ENCODE data around the gene BCL7C.
"Not testable (repeated sequence)": the region's sequence is repeated elsewhere in the genome, so short reads cannot be mapped to it uniquely, and the experiment has no call there.

Gene BCL7C

GRCh38 chr16:30893744-30894539, at the start of gene BCL7C:
TSS of gene BCL7C (minus strand) at chr16:30894077. CDS start at chr16:30893944, 133 bp downstream.
- peak; percentile 74 for DNase-seq (ENCODE audit: low read depth)

GRCh38 chr16:30942426-30942806, 48.5 kb upstream of the BCL7C start:
- DNase-seq (ENCODE audit: low read depth): no peak

GRCh38 chr16:30941600-30942425, 47.9 kb upstream of the BCL7C start:
- peak; percentile 26 for DNase-seq (ENCODE audit: low read depth)

- DNase-seq (ENCODE audit: low read depth): not testable (repeated sequence)
Measured at GRCh38 chr16:30939571-30939970, 45.7 kb upstream of the BCL7C start.

GRCh38 chr16:30937692-30938091, 43.8 kb upstream of the BCL7C start:
- no peak for DNase-seq (ENCODE audit: low read depth)

GRCh38 chr16:30934827-30935557, 41.1 kb upstream of the BCL7C start:
- no peak for DNase-seq (ENCODE audit: low read depth)

GRCh38 chr16:30931068-30931650, 37.3 kb upstream of the BCL7C start:
- DNase-seq (ENCODE audit: low read depth): no peak

GRCh38 chr16:30930160-30930571, 36.3 kb upstream of the BCL7C start:
- no peak for DNase-seq (ENCODE audit: low read depth)

GRCh38 chr16:30929167-30929566, 35.3 kb upstream of the BCL7C start:
- no peak for DNase-seq (ENCODE audit: low read depth)

GRCh38 chr16:30928390-30928789, 34.5 kb upstream of the BCL7C start:
- no peak for DNase-seq (ENCODE audit: low read depth)

GRCh38 chr16:30927789-30928378, 34.0 kb upstream of the BCL7C start:
- DNase-seq (ENCODE audit: low read depth): no peak

GRCh38 chr16:30926937-30927788, 33.3 kb upstream of the BCL7C start:
- DNase-seq (ENCODE audit: low read depth): no peak

- no peak for DNase-seq (ENCODE audit: low read depth)
Measured at GRCh38 chr16:30925995-30926811, 32.3 kb upstream of the BCL7C start.

GRCh38 chr16:30925632-30925987, 31.7 kb upstream of the BCL7C start:
- no peak for DNase-seq (ENCODE audit: low read depth)

GRCh38 chr16:30924913-30925631, 31.2 kb upstream of the BCL7C start:
- no peak for DNase-seq (ENCODE audit: low read depth)

- DNase-seq (ENCODE audit: low read depth): no peak
Measured at GRCh38 chr16:30924076-30924912, 30.4 kb upstream of the BCL7C start.

- no peak for DNase-seq (ENCODE audit: low read depth)
Measured at GRCh38 chr16:30923554-30924075, 29.7 kb upstream of the BCL7C start, which contains the start of gene FBXL19. TSS of gene FBXL19 (plus strand) at chr16:30923572. CDS start at chr16:30925755, 2,183 bp downstream.

GRCh38 chr16:30922960-30923535, 29.2 kb upstream of the BCL7C start:
- peak; percentile 97 for DNase-seq (ENCODE audit: low read depth)
